Natural killer cell (primary cell): Measurements from ENCODE around the gene RANBP1. TPM values are rescaled to one million over a fixed set of nuclear protein-coding genes. Genes with fewer than 3 reads are reported as not detected.

Experiments
- ATAC-seq, 3 donors: fragments of 150-1000 bp in 2 of 3; fragments of 200-7000 bp in 1 of 3; cut with Tn5 transposase; 1 replicate in 1 of 3; 2 replicates in 2 of 3; pipeline ENCODE4 v1.10.0; 2021; ENCODE audit warnings: mild to moderate bottlenecking in 2 of 3, moderate library complexity in 2 of 3
- DNase-seq, 2 donors: peaks; one replicate each; pipeline versions ENCODE4 v3.0.0 to v3.0.0-alpha.2; 2013 to 2021; ENCODE audit warnings: mixed read lengths in 1 of 2
- H3K27ac ChIP-seq: one replicate; pipeline ENCODE4 v1.5.1; 2013; ENCODE audit warnings: mild to moderate bottlenecking, low read length
- H3K27me3 ChIP-seq: one replicate; pipeline ENCODE4 v1.6.1; 2013; ENCODE audit warnings: low read length; ENCODE audit not compliant: control insufficient read depth, insufficient read depth
- H3K36me3 ChIP-seq: one replicate; pipeline ENCODE4 v1.6.1; 2013; ENCODE audit warnings: low read length; ENCODE audit not compliant: control insufficient read depth, insufficient read depth
- H3K4me1 ChIP-seq: one replicate; pipeline ENCODE4 v1.6.1; 2013; ENCODE audit warnings: low read length; ENCODE audit not compliant: control insufficient read depth, insufficient read depth
- H3K4me3 ChIP-seq: one replicate; pipeline ENCODE4 v1.5.1; 2013; ENCODE audit warnings: low read length
- H3K9me3 ChIP-seq: one replicate; pipeline ENCODE4 v1.6.1; 2013; ENCODE audit warnings: low read length; ENCODE audit not compliant: control insufficient read depth, insufficient read depth
- H3K27ac Mint-ChIP-seq, 2 donors: one replicate each; pipeline ENCODE4 v1.8.0; 2022; ENCODE audit warnings: mild to moderate bottlenecking in 2 of 2, mixed read lengths in 2 of 2, moderate library complexity in 1 of 2
- H3K27me3 Mint-ChIP-seq, 2 donors: one replicate each; pipeline ENCODE4 v1.8.0; 2022; ENCODE audit warnings: low read depth in 2 of 2, mixed read lengths in 2 of 2
- H3K36me3 Mint-ChIP-seq: one replicate; pipeline ENCODE4 v1.8.0; 2022; ENCODE audit warnings: mixed read lengths
- H3K4me1 Mint-ChIP-seq, 2 donors: one replicate each; pipeline ENCODE4 v1.8.0; 2022; ENCODE audit warnings: mixed read lengths in 2 of 2
- H3K4me3 Mint-ChIP-seq: one replicate; pipeline ENCODE4 v1.8.0; 2022; ENCODE audit warnings: mild to moderate bottlenecking, moderate library complexity, mixed read lengths
- H3K9me3 Mint-ChIP-seq, 2 donors: one replicate each; pipeline ENCODE4 v1.8.0; 2022; ENCODE audit warnings: mixed read lengths in 2 of 2
- CTCF ChIP-seq: fragments of 200-600 bp; IDR thresholded peaks from one replicate; pipeline ENCODE4 v1.8.0; 2022; ENCODE audit warnings: antibody characterized with exemption
- WGBS: methylation state at CpG from one replicate; pipeline ENCODE4 v1.1.7; 2013; ENCODE audit warnings: missing lambda C conversion rate; ENCODE audit not compliant: insufficient coverage; 5-methylcytosine and 5-hydroxymethylcytosine counted together
- intact Hi-C: fragments of 100-400 bp; cut with micrococcal nuclease; formaldehyde crosslinking; loops from one replicate; pipeline ENCODE4 v1.14.2; 2022
- total RNA-seq, 4 donors: library from RNA; stranded (reverse); fragments of 120-200 nt in 1 of 4; gene quantifications; one replicate each; pipeline versions ENCODE4 v1.2.3 to v1.2.4, GENCODE V29; 2013 to 2022

The RANBP1 gene
- total RNA-seq, 3 donors from 2014 or later (not counting 1 experiment from before 2014, with no cell fraction given): 54.0 to 61.0 (median 56.3) TPM

GRCh38 chr22:20079745-20080444 lies 36.0 kb upstream of the RANBP1 start, which contains the start of gene DGCR8:
Gene DGCR8, plus strand, starts transcription at chr22:20080241. Its CDS starts 5,723 bp downstream, at chr22:20085964.
- ATAC-seq: peak; percentile 91 to 96 (median 95)
- H3K4me1 Mint-ChIP-seq: peaks cover 33 to 38% of the 10 kb centered on the region in 2 donors
- Histone ChIP-seq H3K27me3 (no peaks in the 10 kb centered on the region), H3K27ac (peak within 1 kb of the TSS; percentile 17), H3K9me3 (no peaks in the 10 kb centered on the region), H3K4me3 (peak within 1 kb of the TSS; percentile 72), H3K36me3 (no peaks in the 10 kb centered on the region), H3K4me1 (peaks cover 30% of the 10 kb centered on the region)
- under 1% methylated on average over 100 of the region's 100 CpGs for WGBS
- H3K27ac Mint-ChIP-seq: peak within 1 kb of the TSS; percentile 17 to 87
- TF ChIP-seq CTCF: no peak
- DNase-seq: peak; percentile 73 to 91
- H3K4me3 Mint-ChIP-seq: peak within 1 kb of the TSS; percentile 82
- H3K36me3 Mint-ChIP-seq: no peaks in the 10 kb centered on the region
- no peaks in the 10 kb centered on the region for H3K9me3 Mint-ChIP-seq
- H3K27me3 Mint-ChIP-seq: no peaks in the 10 kb centered on the region
- intact Hi-C loops: loop anchor here (2.0 to 5.0 kb wide), 2 partner anchors 42 to 59 kb away; partner anchors contain the start of gene TANGO2

- intact Hi-C loops: loop anchor here (2.0 to 5.0 kb wide), 2 partner anchors 42 to 60 kb away; partner anchors contain the start of gene TANGO2
These were observed 35.5 kb upstream of the RANBP1 start for GRCh38 chr22:20080445-20080775.

GRCh38 chr22:20080776-20081654 lies 34.9 kb upstream of the RANBP1 start:
- H3K4me1 ChIP-seq: peaks cover 37% of the 10 kb centered on the region
- no peaks in the 10 kb centered on the region for H3K36me3 Mint-ChIP-seq
- peak overlapping the region; percentile 9 for H3K27ac ChIP-seq
- intact Hi-C loops: loop anchor here (2.0 to 5.0 kb wide), 2 partner anchors 41 to 60 kb away; partner anchors contain the start of gene TANGO2
- H3K4me3 Mint-ChIP-seq: peak overlapping the region; percentile 82
- H3K27me3 ChIP-seq: no peaks in the 10 kb centered on the region
- ATAC-seq: no peak
- peaks cover 2% of the 10 kb centered on the region for H3K36me3 ChIP-seq
- H3K4me1 Mint-ChIP-seq: peaks cover 33 to 38% of the 10 kb centered on the region in 2 donors
- DNase-seq: peak in 1 of 2 donors; percentile 17
- 56% methylated on average over 27 of the region's 27 CpGs for WGBS
- no peaks in the 10 kb centered on the region for H3K27me3 Mint-ChIP-seq
- no peak for TF ChIP-seq CTCF
- H3K4me3 ChIP-seq: peak overlapping the region; percentile 42
- no peaks in the 10 kb centered on the region for H3K9me3 ChIP-seq
- no peaks in the 10 kb centered on the region for H3K9me3 Mint-ChIP-seq
- peak overlapping the region; percentile 17 to 63 for H3K27ac Mint-ChIP-seq

More at GRCh38 chr22:20080445-20080775, 35.5 kb upstream of the RANBP1 start:
- Mint-ChIP-seq H3K4me1 (peaks cover 33 to 38% of the 10 kb centered on the region in 2 donors), H3K4me3 (peak overlapping the region; percentile 82), H3K36me3 (no peaks in the 10 kb centered on the region), H3K9me3 (no peaks in the 10 kb centered on the region), H3K27ac (peak overlapping the region; percentile 17 to 63), H3K27me3 (no peaks in the 10 kb centered on the region)
- Histone ChIP-seq H3K4me1 (peaks cover 32% of the 10 kb centered on the region), H3K27me3 (no peaks in the 10 kb centered on the region), H3K9me3 (no peaks in the 10 kb centered on the region), H3K4me3 (peak overlapping the region; percentile 42), H3K27ac (peak overlapping the region; percentile 9), H3K36me3 (no peaks in the 10 kb centered on the region)
- no peak for TF ChIP-seq CTCF
- peak; percentile 72 to 83 (median 76) for ATAC-seq
- under 1% methylated on average over 34 of the region's 34 CpGs for whole genome bisulfite sequencing
- DNase-seq: peak; percentile 62 to 84
